AG10803 (cell line): Measurements from ENCODE around the gene ZNF454.

Experiments used
- DNase-seq: peaks from one replicate; pipeline ENCODE4 v3.0.0; 2010; ENCODE audit warnings: low read depth
- H3K4me3 ChIP-seq: 2 replicates; pipeline ENCODE4 v1.5.1; 2011; ENCODE audit warnings: mild to moderate bottlenecking, low read length, control low read depth
- CTCF ChIP-seq: conservative IDR thresholded peaks from 2 replicates; pipeline ENCODE4 v1.5.1; 2011; ENCODE audit warnings: mild to moderate bottlenecking, low read length, control low read depth, inconsistent platforms

The ZNF454 gene

GRCh38 chr5:178965465-178966055 lies 24.6 kb downstream of the ZNF454 start:
- no peak for DNase-seq
- H3K4me3 ChIP-seq: no peak overlapping the region
- no peak for TF ChIP-seq CTCF

- TF ChIP-seq CTCF: no peak
- no peak for DNase-seq
- H3K4me3 ChIP-seq: no peak overlapping the region
These were observed 40.4 kb downstream of the ZNF454 start for GRCh38 chr5:178981381-178981780.

GRCh38 chr5:178982941-178983340 lies 41.9 kb downstream of the ZNF454 start:
- no peak overlapping the region for H3K4me3 ChIP-seq
- TF ChIP-seq CTCF: no peak
- DNase-seq: no peak

- no peak for DNase-seq
- TF ChIP-seq CTCF: no peak
- H3K4me3 ChIP-seq: no peak overlapping the region
These were observed 42.7 kb downstream of the ZNF454 start for GRCh38 chr5:178983728-178984127.

GRCh38 chr5:178984145-178985072 lies 43.4 kb downstream of the ZNF454 start:
- no peak overlapping the region for H3K4me3 ChIP-seq
- TF ChIP-seq CTCF: no peak
- DNase-seq: no peak

- DNase-seq: no peak
- no peak for TF ChIP-seq CTCF
- no peak overlapping the region for H3K4me3 ChIP-seq
These were observed 45.4 kb downstream of the ZNF454 start for GRCh38 chr5:178986326-178986960.
